ENCODE results near the gene FNBP1L.

DNA sequence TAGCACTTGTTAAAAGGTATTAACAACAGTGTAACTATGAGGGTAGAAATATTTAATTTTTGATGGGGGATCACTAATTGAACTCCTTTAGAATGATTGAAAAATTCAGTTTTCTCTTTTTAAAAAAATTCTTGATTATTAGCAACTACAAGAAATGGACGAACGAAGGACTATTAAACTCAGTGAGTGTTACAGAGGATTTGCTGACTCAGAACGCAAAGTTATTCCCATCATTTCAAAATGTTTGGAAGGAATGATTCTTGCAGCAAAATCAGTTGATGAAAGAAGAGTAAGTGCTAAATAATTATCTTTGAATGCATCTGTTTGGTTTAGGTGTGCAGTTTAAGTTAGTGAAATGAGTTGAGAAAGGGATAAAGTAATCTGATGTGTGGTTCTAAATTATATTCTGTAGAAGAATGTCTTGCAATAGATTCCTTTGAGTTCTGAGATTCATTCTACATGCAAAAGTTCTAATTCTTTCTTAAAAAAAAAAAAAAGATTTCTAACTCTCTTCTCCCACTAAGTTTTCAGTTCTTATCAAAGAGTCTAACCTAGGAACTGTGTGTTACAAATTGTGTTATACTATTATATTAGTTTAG, 85.0 kb downstream of the FNBP1L start:
- TF ChIP-seq EZH2phosphoT487 (IDR thresholded peaks at IDR 0.05; ENCODE audit: insufficient read depth, low read depth) (no peak), EZH2 (IDR thresholded peaks at IDR 0.05; ENCODE audit: insufficient read depth, poor library complexity, severe bottlenecking) (no peak)

All from GM23248 (cell line).